ENCODE data around the gene LBR.

DNA sequence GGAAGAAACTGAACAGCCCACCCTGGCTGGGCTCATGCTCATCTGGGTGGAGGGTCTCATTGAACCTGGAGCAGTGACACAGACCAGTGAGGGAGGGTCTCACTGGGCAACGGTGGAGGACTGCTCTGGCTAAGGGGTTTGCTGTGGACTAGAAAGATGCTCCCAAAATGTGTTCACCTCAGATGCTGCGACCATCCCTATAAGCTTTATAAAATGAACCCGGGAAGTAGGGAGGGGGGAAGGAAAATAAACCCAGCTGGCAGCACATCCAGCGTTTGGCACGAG is 34.5 kb upstream of the LBR start:
- no peak for TF ChIP-seq POLR2A (IDR thresholded peaks at IDR 0.05; ENCODE audit: low read length)
- no peak for TF ChIP-seq GATA1 (IDR thresholded peaks at IDR 0.05; ENCODE audit: low read depth, low read length)

Measured in erythroblast (primary cell).